Activated naive CD4-positive, alpha-beta T cell treated with anti-CD3 and anti-CD28 coated beads for 36 hours (primary cell): Measurements from ENCODE around the gene PNRC2. TPM values are rescaled to one million over a fixed set of nuclear protein-coding genes. Genes with fewer than 3 reads are reported as not detected.
"Not testable (repeated sequence)": the region's sequence is repeated elsewhere in the genome, so short reads cannot be mapped to it uniquely, and the experiment has no call there.

Source experiments
- CTCF ChIA-PET: fragments of 350-600 bp; sonication (Branson Sonifier 250); formaldehyde crosslinking; loops from one replicate; lab custom pipeline; 2021; ENCODE audit warnings: antibody characterized with exemption; lab: Charles Lee
- DNase-seq: peaks from one replicate; pipeline ENCODE4 v3.0.0-alpha.2; 2020
- H3K27ac Mint-ChIP-seq: one replicate; pipeline ENCODE4 v1.8.0; 2021; ENCODE audit warnings: mild to moderate bottlenecking, mixed read lengths
- H3K27me3 Mint-ChIP-seq: one replicate; pipeline ENCODE4 v1.8.0; 2021; ENCODE audit warnings: low read depth, mixed read lengths
- H3K36me3 Mint-ChIP-seq: one replicate; pipeline ENCODE4 v1.8.0; 2021; ENCODE audit warnings: low read depth, mixed read lengths
- H3K4me1 Mint-ChIP-seq: one replicate; pipeline ENCODE4 v1.8.0; 2021; ENCODE audit warnings: low read depth, mixed read lengths
- H3K4me3 Mint-ChIP-seq: one replicate; pipeline ENCODE4 v1.8.0; 2021; ENCODE audit warnings: mild to moderate bottlenecking, moderate library complexity, mixed read lengths
- H3K9me3 Mint-ChIP-seq: one replicate; pipeline ENCODE4 v1.8.0; 2021; ENCODE audit warnings: mixed read lengths
- intact Hi-C: fragments of 100-400 bp; cut with micrococcal nuclease; formaldehyde crosslinking; loops from one replicate; pipeline ENCODE4 v1.15.1; 2023
- total RNA-seq, 2 experiments: library from RNA; stranded (reverse); gene quantifications; one replicate each; pipeline ENCODE4 v1.2.3, GENCODE V29; 2021

Gene PNRC2
- total RNA-seq, 2 experiments from 2014 or later = 178 to 209 TPM

- Mint-ChIP-seq H3K27ac (peak overlapping the region; percentile 99), H3K36me3 (peaks cover 48% of the 10 kb centered on the region), H3K9me3 (no peaks in the 10 kb centered on the region), H3K4me1 (peaks cover 38% of the 10 kb centered on the region), H3K4me3 (peak overlapping the region; percentile 94), H3K27me3 (no peaks in the 10 kb centered on the region)
- no peak for DNase-seq
- intact Hi-C loops = no loop called here
- CTCF ChIA-PET = interaction anchor here (0.8 to 1.5 kb wide), 4 partner anchors 9 to 25 kb away, joined by 3 to 6 read pairs (median 4); partner anchors contain the start of gene PNRC2
Observed at GRCh38 chr1:23979387-23979880, 19.8 kb downstream of the PNRC2 start.

GRCh38 chr1:23979881-23980727, 20.5 kb downstream of the PNRC2 start, which contains the start of gene SRSF10:
Gene SRSF10, minus strand, starts transcription at chr1:23980327. Its CDS starts 72 bp downstream, at chr1:23980255.
- peaks cover 31% of the 10 kb centered on the region for H3K4me1 Mint-ChIP-seq
- CTCF ChIA-PET = interaction anchor here (1.1 to 1.5 kb wide), 4 partner anchors 9 to 47 kb away, joined by 3 to 6 read pairs (median 3); partner anchors contain the start of gene PNRC2
- peaks cover 41% of the 10 kb centered on the region for H3K36me3 Mint-ChIP-seq
- peak within 1 kb of the TSS; percentile 99 for H3K27ac Mint-ChIP-seq
- H3K4me3 Mint-ChIP-seq = peak within 1 kb of the TSS; percentile 94
- peak; percentile 99 for DNase-seq
- intact Hi-C loops = loop anchor here (1.0 to 5.0 kb wide), 6 partner anchors 16 to 562 kb away; partner anchors contain the start of genes GALE, PNRC2 and RPL11
- no peaks in the 10 kb centered on the region for H3K27me3 Mint-ChIP-seq
- no peaks in the 10 kb centered on the region for H3K9me3 Mint-ChIP-seq

GRCh38 chr1:23980728-23981070, 21.1 kb downstream of the PNRC2 start:
- Mint-ChIP-seq H3K4me1 (peaks cover 28% of the 10 kb centered on the region), H3K27me3 (no peaks in the 10 kb centered on the region), H3K4me3 (peak overlapping the region; percentile 94), H3K36me3 (peaks cover 38% of the 10 kb centered on the region), H3K27ac (peak overlapping the region; percentile 99), H3K9me3 (no peaks in the 10 kb centered on the region)
- CTCF ChIA-PET = interaction anchor here (1.1 to 1.5 kb wide), 3 partner anchors 8 to 47 kb away, joined by 3 to 6 read pairs (median 3); partner anchors contain the start of gene PNRC2
- peak; percentile 80 for DNase-seq
- intact Hi-C loops = loop anchor here (1.0 to 5.0 kb wide), 6 partner anchors 16 to 562 kb away; partner anchors contain the start of genes GALE, PNRC2 and RPL11

GRCh38 chr1:23984417-23985186, 25.0 kb downstream of the PNRC2 start:
- no peak overlapping the region for H3K27ac Mint-ChIP-seq
- H3K36me3 Mint-ChIP-seq = peaks cover 4% of the 10 kb centered on the region
- H3K9me3 Mint-ChIP-seq = no peaks in the 10 kb centered on the region
- intact Hi-C loops = loop anchor here (5.0 kb wide), 2 partner anchors 43 to 558 kb away; no protein-coding TSS in a partner anchor
- no peak overlapping the region for H3K4me3 Mint-ChIP-seq
- peaks cover 10% of the 10 kb centered on the region for H3K4me1 Mint-ChIP-seq
- CTCF ChIA-PET = no interaction called here
- H3K27me3 Mint-ChIP-seq = no peaks in the 10 kb centered on the region
- DNase-seq = no peak

- CTCF ChIA-PET, DNase-seq, intact Hi-C loops, H3K36me3 Mint-ChIP-seq, H3K4me3 Mint-ChIP-seq, H3K4me1 Mint-ChIP-seq, H3K9me3 Mint-ChIP-seq, H3K27ac Mint-ChIP-seq, H3K27me3 Mint-ChIP-seq: not testable (repeated sequence)
Observed at GRCh38 chr1:23987038-23987437, 27.4 kb downstream of the PNRC2 start.

GRCh38 chr1:23989263-23989662, 29.6 kb downstream of the PNRC2 start:
- intact Hi-C loops = no loop called here
- CTCF ChIA-PET = interaction anchor here (0.6 to 1.0 kb wide), 3 partner anchors 9 to 38 kb away, joined by 3 to 7 read pairs (median 3); partner anchors contain the start of gene SRSF10
- no peak overlapping the region for H3K27ac Mint-ChIP-seq

GRCh38 chr1:23992011-23992410, 32.4 kb downstream of the PNRC2 start:
- H3K27me3 Mint-ChIP-seq, intact Hi-C loops, H3K9me3 Mint-ChIP-seq, H3K36me3 Mint-ChIP-seq, H3K4me1 Mint-ChIP-seq, H3K4me3 Mint-ChIP-seq, DNase-seq, H3K27ac Mint-ChIP-seq: not testable (repeated sequence)
- CTCF ChIA-PET = interaction anchor here (0.7 kb wide), 1 partner anchor 1125 kb away, joined by 3 read pairs; no protein-coding TSS in a partner anchor

More at GRCh38 chr1:23989263-23989662, 29.6 kb downstream of the PNRC2 start:
- no peak for DNase-seq
- Mint-ChIP-seq H3K9me3 (no peaks in the 10 kb centered on the region), H3K36me3 (no peaks in the 10 kb centered on the region), H3K4me3 (no peak overlapping the region), H3K27me3 (no peaks in the 10 kb centered on the region), H3K4me1 (peaks cover 7% of the 10 kb centered on the region)

GRCh38 chr1:23995431-23995837, 35.8 kb downstream of the PNRC2 start:
- Mint-ChIP-seq H3K27ac (no peak overlapping the region), H3K27me3 (no peaks in the 10 kb centered on the region), H3K4me1 (peaks cover 2% of the 10 kb centered on the region), H3K9me3 (no peaks in the 10 kb centered on the region), H3K36me3 (no peaks in the 10 kb centered on the region), H3K4me3 (no peak overlapping the region)
- CTCF ChIA-PET = interaction anchor here (0.6 kb wide), 2 partner anchors 28 to 109 kb away, joined by 3 to 4 read pairs; no protein-coding TSS in a partner anchor
- DNase-seq = no peak
- intact Hi-C loops = no loop called here

- peaks cover 2% of the 10 kb centered on the region for H3K4me1 Mint-ChIP-seq
- CTCF ChIA-PET = no interaction called here
- no peaks in the 10 kb centered on the region for H3K36me3 Mint-ChIP-seq
- H3K9me3 Mint-ChIP-seq = no peaks in the 10 kb centered on the region
- H3K27ac Mint-ChIP-seq = no peak overlapping the region
- intact Hi-C loops = no loop called here
- H3K4me3 Mint-ChIP-seq = no peak overlapping the region
- no peak for DNase-seq
- no peaks in the 10 kb centered on the region for H3K27me3 Mint-ChIP-seq
Observed at GRCh38 chr1:23996700-23997229, 37.1 kb downstream of the PNRC2 start.

GRCh38 chr1:23997812-23998211, 38.2 kb downstream of the PNRC2 start:
- Mint-ChIP-seq H3K4me3 (no peak overlapping the region), H3K9me3 (no peaks in the 10 kb centered on the region), H3K27me3 (no peaks in the 10 kb centered on the region), H3K27ac (no peak overlapping the region), H3K36me3 (no peaks in the 10 kb centered on the region), H3K4me1 (peaks cover 2% of the 10 kb centered on the region)
- intact Hi-C loops = no loop called here
- DNase-seq = no peak
- CTCF ChIA-PET = no interaction called here

- H3K4me1 Mint-ChIP-seq = peaks cover 2% of the 10 kb centered on the region
- H3K27me3 Mint-ChIP-seq = no peaks in the 10 kb centered on the region
- CTCF ChIA-PET = no interaction called here
- no peak for DNase-seq
- H3K4me3 Mint-ChIP-seq = no peak overlapping the region
- no peaks in the 10 kb centered on the region for H3K9me3 Mint-ChIP-seq
- H3K36me3 Mint-ChIP-seq = no peaks in the 10 kb centered on the region
- intact Hi-C loops = no loop called here
- no peak overlapping the region for H3K27ac Mint-ChIP-seq
Observed at GRCh38 chr1:23999156-23999671, 39.6 kb downstream of the PNRC2 start.
